NOMO-1 (cell line): Measurements from ENCODE around the gene OLFM1.
"Not testable (repeated sequence)": the region's sequence is repeated elsewhere in the genome, so short reads cannot be mapped to it uniquely, and the experiment has no call there.

Source experiments
- DNase-seq, 2 experiments: peaks; one replicate each; lab custom pipeline; 2025; ENCODE audit not compliant: unreplicated experiment in 2 of 2; lab: John Stamatoyannopoulos, UW

The OLFM1 gene

DNA sequence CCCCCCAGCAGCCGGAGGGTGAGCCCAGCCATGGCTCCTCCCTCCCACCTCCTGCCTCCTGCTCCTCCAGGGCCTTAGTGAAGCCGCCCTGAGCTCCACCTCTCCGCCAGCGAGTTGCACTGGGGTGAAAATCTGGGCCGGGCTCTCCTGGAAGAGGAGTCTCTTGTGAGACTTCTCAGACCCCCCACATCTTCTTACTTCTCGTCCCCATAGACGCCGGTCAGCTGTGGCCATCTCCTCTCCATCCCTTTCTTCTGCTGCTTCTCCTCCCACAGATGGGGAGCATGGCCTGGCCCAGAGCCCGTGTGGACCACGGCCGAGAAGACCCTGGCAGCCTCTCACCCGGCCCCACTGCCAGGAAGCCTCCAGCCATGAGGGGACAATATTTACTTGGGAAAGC lies 17.3 kb downstream of the OLFM1 start:
- no peak for DNase-seq

DNA sequence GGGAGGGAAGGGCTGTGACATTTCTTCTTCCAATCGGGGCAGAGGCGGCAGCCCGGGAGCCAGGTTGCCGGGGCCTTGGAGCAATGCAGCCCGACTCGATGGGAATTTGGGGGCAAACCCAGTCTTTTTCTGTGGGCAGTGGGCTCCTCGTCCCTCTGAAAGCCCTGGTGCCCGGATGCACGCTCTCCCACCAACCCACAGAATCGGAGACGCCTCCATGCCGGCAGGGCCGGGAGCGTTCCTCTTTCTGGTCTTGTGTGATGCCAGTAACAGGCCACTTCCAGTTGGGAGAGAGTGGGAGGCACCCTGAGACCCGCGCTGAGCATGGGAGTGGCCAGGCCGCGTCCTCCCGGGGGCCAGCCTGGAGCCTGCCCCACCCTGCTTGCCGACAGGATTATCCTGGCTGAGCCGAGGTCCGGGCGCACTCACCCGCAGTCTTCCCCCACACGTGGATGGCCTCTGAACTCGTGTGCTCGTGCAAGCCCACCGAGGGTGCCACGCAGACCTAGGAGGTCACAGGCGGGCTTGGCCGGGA lies 17.8 kb downstream of the OLFM1 start:
- DNase-seq = no peak

DNA sequence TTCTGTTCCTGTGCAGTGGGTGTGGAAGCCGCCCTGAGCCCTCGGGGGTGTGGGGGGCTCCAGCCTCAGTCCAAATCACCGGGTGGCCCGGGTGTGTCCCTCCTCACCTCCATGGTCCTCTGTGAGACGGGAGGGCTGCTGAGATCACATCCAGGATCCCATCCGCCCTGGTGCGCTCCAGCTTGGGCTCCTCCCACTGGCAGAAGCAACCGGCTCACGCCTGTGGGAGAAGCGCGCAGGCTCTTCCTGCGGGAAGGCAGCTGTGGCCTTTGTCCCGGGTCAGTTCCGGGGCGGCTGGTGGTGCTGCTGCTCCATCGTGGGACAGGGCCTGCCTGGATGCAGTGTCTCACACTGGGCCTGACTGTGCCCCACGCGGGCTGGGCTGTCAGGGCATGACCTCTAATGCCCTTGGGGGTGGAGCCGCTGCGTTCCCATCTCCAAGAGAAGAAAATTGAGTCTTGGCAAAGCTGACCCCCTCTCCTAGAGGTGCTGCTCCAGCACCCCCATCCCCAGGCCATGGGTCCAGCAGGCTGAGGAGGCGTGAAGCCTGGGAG lies 18.5 kb downstream of the OLFM1 start:
- DNase-seq = no peak

DNA sequence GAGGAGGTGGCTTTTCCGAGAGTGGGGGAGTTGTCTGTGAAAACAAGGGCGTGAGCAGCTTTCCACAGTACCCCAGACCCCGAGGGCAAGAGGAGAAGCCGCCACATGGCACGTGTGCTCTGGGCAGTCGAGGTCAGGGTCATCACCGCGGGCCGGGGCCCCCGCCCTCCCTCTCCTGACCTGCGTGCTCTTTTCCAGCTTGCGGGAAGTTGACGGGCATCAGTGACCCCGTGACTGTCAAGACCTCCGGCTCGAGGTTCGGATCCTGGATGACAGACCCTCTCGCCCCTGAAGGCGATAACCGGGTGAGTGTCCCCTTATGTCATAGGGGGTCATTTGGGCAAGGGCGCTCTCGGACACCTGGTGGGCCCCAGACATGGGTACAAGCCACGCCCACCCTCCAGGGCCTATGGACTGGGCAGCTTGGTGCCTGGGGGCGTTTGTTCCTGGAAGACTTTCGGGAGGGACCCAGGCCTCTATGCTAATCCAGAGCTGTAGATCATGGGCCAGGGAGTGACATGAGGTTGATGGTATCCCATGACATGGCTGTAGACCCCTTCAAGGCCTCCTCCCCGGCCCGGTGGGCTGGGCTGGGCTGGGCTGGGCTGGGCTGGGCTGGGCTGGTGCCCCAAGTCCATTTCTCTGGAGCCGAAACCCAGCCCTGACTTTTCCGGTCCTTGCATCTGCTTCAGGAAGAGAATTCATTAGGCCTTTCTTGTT lies 19.2 kb downstream of the OLFM1 start:
- no peak for DNase-seq

DNA sequence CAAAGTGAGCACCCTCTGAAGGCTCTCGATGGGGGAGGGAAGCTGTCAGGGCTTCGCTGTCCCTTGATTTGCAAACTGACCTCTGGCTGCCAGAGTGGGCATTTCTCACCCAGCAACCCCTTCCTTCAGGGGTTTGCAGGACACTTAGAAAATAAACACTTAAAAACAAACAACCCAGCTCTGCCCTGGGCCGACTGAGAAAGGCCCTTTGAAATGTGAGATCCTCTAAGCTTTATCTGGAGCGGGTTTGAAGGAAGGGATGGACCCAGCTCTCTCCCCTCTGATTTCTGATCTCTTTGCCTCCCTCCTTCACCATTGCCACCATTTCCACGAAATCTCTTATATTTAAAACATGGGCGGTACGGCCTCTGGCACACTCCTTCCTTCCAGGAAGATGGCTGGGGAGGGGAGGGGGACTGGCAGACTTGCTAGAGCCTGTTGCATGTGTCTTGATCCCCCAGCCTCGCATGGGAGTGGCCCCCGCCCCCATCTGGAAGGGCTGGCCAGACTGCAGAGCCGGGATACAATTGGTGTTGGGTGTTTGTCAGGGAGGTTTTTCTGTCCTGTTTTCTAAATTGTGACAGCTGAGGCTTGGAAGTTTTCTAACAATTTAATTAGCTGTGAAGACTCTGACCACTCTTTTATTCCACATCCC lies 20.2 kb downstream of the OLFM1 start:
- no peak for DNase-seq

DNA sequence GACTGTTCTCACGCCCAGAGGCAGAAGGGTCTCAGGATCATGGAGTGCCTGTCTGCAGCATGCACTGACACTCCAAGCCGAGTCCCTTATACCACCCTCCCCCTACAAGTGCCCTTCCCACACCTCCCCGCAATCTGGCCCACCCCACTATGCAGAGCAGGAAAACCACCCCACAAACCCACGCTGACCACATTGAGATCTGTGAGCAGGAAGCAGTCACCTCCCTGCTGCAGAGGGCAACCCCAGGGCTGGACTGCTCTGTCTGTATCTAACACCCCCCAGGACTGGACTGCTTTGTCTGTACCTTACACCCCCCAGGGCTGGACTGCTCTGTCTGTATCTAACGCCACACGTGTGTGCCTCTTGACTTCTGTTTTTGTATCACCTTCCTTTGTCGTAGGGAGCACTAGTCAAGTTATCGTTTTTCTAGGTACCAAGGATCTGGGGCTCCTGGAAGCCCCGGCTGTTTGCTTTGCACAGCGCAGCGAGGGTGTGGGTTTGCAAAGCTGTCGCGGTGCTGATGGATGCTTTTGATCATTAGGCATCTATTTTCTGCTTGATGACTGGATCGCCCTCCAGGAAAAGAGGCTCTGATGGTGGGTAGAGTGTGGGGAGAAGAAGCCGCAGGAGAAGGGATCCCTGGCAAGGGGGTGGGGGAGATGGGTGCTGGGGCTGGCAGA lies 21.5 kb downstream of the OLFM1 start:
- no peak for DNase-seq

DNA sequence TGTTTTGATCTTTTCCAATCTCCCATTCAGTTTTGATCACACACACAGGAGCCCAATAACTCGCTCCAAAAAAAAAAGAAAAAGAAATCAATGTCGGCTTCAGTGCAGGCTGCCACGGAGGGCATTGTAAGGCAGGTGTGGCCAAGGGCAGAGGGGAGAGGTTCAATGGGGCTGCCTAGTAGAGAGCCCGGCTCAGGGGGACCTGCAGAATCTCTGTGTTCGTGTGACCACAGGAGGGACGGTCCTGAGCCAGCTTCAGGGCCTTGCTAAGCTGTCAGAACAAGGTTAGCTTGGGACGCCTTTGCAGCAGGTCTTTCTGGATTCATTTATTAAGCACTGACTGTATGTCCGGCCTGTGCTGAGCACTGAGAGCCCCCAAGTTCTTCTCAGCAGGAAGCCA lies 22.2 kb downstream of the OLFM1 start:
- no peak for DNase-seq

DNA sequence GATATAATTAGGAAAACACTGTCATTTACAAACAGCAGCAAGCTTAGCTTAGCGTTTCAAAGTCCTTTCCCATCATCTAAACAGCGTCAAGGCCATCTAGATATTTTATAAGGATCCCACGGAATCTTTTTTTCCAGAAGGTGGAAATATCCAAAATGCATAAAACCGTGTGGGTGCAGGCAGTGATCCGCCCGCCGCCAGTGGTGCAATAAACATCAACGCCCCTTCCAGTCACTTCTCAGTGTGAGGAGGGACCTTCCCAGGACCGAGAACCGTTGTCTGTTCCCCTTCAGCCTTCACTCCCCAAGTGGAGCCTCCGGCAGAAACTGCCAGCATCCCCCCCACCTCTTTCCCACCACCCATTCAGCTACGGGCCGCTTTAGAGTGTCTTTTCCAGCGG lies 22.9 kb downstream of the OLFM1 start:
- no peak for DNase-seq

DNA sequence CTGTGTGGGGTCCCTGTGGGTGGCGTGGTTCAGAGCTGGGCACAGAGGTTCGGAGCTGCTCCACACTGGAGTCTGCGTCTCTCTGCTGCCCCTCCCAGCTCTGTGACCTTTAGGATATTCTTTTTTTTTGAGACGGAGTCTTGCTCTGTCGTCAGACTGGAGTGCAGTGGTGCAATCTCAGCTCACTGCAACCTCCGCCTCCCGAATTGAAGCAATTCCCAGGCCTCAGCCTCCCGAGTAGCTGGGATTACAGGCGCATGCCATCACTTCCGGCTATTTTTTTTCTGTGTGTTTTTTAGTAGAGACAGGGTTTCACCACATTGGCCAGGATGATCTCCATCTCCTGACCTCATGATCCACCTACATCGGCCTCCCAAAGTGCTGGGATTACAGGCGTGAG lies 24.1 kb downstream of the OLFM1 start:
- DNase-seq = not testable (repeated sequence)

DNA sequence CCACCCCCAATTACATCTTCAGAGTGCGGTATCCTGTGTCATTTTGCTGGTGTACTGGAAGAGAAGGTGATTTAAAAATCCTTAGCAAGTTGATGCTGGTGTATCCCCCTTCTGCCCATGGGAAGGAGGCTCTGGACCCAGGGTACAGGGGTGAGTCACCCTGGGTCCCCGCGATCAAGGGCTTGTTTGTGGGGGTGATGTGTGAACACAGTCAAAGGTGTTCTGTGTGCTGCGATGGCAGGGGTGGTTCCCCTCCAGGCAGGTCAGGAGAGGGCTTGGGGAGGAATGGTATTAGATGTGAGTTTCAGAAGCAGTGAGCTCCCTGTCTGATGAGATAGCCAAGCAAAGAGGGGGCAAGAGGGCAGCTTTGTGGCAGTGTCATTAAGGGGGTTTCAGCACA lies 28.9 kb downstream of the OLFM1 start:
- DNase-seq = no peak

DNA sequence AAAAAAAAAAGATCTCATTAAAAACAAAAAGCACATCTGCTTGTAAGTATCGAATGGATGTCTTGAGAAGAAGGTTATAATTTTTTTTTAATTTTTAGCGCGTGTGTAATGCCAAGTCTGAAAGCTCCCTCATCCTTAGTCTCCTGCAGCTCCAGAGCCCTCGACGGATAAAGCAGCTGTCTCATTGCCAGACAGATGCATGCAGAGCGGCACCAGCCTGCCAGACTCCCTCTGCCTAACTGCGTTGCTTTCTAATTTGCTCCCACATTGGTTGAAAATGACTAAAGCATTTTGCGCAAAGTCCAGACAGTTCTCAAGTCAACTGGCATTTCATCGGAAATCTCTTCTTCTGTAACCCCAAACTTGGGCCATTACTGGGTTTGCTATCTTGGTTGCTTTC lies 29.4 kb downstream of the OLFM1 start:
- DNase-seq = no peak

DNA sequence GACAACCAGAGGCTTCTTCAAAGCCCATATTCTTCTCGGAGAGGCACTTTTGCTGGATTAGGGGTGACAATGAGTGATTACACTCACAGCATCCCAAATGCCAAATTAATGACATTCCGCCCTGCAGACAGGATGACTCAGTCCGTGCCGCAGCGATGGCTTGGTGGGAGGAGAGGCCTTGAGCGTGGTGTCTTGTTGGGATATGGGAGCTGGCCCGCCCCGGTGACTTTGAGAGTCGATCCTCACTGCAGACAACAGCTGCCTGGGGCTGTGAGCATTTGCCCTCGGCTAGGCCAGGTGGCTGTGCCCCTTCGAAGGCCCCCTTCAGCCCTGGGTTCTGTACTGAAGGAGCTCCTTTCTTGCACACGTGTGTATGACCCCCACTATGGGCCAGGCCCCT lies 29.8 kb downstream of the OLFM1 start:
- no peak for DNase-seq

DNA sequence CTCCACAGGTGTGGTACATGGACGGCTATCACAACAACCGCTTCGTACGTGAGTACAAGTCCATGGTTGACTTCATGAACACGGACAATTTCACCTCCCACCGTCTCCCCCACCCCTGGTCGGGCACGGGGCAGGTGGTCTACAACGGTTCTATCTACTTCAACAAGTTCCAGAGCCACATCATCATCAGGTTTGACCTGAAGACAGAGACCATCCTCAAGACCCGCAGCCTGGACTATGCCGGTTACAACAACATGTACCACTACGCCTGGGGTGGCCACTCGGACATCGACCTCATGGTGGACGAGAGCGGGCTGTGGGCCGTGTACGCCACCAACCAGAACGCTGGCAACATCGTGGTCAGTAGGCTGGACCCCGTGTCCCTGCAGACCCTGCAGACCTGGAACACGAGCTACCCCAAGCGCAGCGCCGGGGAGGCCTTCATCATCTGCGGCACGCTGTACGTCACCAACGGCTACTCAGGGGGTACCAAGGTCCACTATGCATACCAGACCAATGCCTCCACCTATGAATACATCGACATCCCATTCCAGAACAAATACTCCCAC lies 32.1 kb downstream of the OLFM1 start:
- DNase-seq = no peak

DNA sequence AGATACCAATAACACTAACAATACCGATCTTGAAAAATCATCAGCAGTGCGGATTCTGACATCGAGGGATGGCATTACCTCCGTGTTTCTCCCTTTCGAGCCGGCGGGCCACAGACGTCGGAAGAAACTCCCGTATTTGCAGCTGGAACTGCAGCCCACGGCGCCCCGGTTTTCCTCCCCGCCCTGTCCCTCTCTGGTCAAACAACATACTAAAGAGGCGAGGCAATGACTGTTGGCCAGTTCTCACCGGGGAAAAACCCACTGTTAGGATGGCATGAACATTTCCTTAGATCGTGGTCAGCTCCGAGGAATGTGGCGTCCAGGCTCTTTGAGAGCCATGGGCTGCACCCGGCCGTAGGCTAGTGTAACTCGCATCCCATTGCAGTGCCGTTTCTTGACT lies 32.8 kb downstream of the OLFM1 start:
- DNase-seq = no peak

DNA sequence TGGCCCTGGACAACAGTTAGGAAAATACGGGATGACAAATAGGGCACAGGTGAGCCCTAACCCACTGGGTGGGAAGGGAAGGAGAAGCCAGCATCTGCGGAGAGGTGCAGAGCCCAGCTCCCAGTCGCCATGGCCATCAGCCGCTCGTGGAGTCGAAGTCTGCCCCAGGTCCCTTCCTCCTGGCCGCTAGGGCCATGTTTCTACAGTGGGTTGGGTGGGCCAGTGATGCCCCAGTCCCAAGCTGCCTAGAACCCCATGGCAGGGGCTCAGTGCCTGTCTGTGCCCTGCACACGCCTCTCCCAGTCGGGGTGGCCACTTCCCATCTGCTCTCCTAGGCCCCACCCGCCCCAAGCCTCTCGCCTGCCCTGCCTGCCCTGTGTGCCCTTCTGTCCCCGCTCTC lies 34.8 kb downstream of the OLFM1 start:
- no peak for DNase-seq

DNA sequence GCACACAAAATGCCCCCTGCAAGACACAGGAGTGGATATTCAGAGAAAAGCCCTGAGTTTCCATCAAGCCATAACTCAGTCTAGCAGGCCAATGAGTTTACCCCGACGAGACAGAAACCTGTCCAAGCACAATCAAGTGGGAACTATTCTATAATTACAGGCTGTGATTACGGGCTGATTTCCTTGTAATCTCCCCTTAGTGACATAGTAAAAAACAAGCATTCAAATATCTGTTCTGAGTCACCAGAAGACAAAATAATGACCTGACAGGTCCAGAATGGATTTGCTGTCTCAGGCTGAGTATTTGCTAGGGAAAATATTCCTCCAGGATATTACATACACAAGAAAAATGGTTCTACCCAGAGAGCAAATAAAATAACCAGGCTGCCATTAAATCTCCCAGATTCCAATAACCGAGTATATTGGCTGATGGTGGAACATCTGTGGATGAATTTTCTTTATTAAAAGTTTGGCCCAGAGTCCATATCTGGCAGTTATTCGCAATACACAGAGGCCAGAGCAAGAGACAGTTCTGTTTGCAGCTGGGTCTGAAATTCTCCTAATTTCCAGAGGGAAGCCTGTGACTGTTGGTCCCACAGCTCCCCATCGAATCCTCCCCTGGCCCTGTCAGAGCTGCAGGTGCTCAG lies 35.8 kb downstream of the OLFM1 start:
- no peak for DNase-seq

DNA sequence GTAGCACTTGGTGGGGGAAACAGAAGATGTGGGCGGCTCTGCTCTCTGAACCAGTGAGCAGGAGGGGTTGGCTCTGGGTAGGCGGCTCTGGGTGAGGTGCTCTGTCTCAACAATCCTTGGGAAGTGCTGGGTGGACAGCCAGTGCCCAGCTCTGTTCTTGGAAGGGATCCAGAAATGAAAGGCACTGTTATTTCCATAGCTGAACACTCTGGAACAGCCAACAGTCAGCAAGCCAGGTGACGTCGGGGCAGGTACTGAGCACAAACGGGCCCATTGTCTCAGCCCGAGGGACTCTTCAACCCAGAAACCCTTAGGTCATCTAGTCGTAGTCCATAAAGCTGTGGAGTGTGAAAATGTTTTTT lies 36.3 kb downstream of the OLFM1 start:
- no peak for DNase-seq

DNA sequence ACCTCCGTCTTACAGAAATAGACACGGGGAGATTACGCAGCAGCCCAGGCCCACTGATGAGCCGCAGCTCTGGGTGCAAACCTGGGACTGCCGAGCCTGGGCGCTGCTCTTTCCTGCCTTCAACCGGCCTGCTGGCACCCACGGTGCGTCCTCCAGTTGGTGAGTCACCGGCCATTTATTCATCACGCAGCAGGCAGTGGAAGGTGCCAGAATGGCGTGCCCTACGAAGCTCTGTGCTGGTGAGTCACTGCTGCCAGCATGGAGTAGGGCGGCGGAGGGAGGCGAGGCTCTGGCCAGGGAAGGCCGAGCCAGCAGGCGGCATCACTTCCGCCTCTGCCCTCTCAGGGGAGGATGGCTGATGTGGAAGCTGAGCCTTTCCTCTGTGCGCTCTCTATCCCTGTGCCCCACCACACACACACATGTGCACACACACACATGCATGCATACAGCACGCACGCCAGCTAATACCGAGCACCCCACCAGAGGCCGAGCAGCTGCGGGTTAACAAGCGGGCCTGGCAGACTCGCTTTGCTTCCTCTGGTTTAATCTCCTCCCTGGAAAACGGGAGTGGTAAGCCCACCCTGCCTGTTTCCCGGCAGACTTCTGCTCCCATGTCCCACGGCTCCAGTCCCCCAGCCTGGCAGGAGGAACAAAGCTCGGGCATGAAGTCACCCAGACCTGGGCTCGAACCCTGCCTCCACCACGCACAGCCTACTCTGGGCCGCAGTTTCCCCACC lies 39.2 kb downstream of the OLFM1 start:
- no peak for DNase-seq

DNA sequence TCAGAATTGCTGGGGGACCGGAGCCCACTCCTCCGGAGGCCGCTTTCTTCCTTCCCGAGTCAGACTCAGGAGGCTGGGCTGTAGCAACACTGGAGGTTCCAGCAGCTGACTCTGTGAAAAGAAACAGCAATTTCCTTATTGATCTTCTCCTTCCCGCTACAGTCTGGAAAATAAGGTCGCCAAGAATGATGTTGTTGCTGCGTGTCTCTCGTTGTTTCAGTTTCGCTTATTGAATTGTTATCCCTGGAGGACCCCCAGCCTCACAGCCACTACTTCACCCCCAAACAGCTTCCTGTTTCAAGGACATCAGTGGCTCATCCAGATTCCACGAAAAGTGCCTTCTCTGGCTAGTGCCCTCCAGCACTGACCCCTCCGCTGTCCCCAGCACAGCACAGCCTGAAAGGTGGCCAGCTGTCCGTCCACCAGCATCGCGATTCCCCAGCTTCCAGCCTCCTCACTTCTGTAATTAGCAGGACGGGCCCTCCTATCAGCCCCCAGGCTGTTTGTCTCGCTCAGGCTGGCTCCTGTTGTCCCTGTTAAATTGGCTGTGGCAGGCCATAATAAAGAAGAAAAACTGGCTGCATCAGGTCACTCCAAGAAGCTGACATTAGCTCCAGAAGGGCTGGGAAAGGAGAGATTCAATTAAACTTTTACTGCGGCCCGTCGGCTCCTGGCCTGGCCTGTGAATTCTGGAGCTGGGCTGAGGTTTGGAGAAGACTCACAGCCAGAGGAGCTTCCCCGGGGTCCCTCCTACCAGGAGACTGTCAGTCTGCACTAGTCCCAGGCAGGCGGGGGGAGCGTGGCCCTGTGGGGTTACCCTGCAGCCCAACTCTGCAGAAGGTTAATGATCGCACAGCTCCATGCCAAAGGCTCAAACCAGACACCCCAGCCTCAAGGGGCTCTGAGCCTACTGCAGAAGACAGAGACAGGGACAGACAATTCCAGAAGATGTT lies 40.5 kb downstream of the OLFM1 start:
- no peak for DNase-seq
